Anterior cingulate cortex (tissue), 58 donors: Measurements from ENCODE around the gene TBC1D5.

Experiments
- DNase-seq, 58 donors: peaks; one replicate each; lab custom pipeline; 2025; lab: John Stamatoyannopoulos, UW

Gene TBC1D5

GRCh38 chr3:17329927-17330326, 412.5 kb downstream of the TBC1D5 start:
- DNase-seq = no peak

DNA sequence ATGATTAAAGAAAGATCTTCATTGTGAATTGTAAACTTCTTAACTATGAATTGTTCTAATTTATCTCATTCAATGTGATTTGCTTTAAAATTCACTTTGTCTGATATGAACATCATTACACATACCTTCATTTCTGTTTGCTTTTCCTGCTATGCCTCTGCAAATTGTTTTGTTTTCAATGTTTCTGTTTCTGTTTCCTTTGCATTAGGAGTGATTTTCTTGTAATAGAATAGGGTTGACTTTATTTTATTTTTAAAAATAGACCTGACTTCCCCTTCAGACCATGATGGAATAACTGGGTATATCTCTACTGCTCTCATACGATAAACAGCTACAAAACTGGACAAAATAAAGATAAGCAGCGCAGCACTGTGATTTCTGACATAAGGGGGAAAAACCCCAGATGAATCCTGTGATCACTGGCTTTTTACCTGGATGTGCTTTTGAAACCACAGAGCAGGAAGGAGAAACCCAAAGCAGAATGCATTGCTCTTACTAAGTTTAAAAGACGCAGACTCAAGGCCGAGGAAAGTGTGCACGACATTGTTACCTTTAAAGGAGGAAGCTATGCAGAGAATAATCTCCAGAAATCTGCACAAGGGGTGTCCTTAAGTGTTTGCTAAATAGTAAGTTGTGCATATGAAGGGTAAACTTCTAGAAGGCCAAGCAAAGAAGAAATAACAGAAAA, 420.2 kb downstream of the TBC1D5 start:
- no peak for DNase-seq

DNA sequence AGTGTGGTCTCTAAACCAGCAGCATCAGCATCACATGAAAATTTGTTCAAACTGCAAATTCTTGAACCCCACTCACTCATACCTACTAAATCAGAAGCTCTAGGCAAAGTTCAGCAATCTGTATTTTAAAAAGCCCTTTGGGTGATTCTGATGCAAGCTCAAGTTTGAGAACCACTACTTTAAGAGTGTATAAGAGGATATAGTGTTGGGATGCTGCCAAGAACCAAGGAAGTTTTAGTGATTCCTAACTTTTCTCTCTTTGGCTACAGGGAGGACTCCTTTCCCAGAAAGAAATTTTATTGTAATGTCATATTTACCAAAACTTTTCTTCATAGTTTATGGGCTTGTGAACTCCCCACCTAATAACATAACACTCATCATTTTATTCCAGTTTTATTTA, 422.2 kb downstream of the TBC1D5 start:
- DNase-seq = no peak

DNA sequence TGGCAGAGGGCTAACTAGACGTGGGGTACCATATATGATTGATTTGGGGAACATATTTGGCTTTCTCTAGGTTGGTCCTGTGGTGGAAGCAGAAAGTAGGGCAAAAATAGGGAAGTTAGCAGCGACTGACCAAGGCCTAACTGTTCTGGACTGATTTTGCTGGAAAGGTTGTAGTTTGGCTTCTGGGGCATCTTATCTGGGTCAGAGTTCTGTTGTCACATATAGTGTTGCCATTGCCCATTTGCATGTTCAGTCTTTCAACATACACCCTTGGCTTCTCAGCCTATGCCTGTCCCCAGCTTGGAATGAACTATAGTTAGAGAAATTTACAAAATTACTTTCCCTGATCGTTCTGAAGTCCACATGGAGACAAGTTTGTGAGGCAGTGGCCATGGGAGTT, 426.5 kb downstream of the TBC1D5 start:
- no peak for DNase-seq

DNA sequence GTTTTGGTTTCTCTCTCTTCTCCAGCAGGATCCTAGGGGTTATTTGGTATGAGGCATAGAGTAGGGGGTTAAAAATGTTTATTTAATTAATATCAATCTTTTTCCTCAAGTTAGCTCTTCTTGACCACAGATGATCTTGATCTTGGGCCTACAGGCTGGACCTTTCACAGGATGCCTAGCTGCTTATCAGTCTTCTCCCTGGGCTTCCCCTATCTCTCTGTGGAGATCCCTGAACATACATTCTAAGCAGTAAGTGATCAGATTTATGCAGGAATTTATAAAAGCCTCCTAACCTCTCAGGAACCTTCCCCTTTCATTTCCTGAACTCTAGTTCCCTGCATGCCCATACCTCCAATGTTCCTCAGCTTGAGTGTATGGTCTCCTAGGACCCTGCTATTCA, 428.3 kb downstream of the TBC1D5 start:
- DNase-seq = no peak

GRCh38 chr3:17313746-17314145, 428.7 kb downstream of the TBC1D5 start:
- DNase-seq = no peak

- DNase-seq = no peak
Measured at GRCh38 chr3:17310983-17311382, 431.4 kb downstream of the TBC1D5 start.

DNA sequence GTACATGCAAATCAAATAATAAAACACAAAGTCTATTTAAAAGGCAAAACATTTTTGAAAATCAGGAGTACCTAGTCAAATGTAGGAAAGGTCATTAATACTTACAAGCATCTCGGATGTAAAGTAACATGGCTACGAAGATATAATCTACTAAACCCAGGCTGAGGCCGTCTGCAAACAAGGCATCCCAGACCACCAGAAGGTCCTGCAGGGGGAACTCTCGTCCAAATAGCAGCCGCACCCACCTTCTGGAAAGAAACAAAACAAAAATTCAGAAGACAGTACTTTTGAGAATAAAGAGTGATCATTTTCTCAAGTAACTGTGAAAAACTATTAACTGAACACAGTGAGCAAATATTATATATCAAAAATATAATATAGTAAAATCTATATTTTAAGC, 434.5 kb downstream of the TBC1D5 start:
- DNase-seq = no peak

GRCh38 chr3:17307482-17307881, 434.9 kb downstream of the TBC1D5 start:
- no peak for DNase-seq

- no peak for DNase-seq
Measured at GRCh38 chr3:17304969-17305368, 437.5 kb downstream of the TBC1D5 start.

DNA sequence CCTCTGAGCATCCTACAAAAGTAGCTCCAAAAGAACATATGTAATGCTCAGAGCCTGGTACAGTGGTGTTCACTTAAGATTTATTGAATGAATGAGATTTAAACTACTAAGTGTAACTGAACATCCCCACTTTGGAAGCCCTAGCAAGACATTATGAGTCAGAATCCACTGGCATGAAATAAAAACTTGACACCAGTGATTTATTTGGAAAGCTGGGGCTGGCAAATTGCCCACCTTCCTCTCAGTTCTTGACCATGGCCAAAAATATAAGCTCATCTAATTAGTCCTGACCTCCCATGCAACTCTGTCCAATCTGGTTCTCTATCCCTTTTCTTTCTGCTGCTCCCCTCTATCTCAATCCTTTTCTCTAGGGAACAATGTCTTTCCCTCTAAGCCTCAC, 439.7 kb downstream of the TBC1D5 start:
- peak in 1 of 58 donors; percentile 29 for DNase-seq

DNA sequence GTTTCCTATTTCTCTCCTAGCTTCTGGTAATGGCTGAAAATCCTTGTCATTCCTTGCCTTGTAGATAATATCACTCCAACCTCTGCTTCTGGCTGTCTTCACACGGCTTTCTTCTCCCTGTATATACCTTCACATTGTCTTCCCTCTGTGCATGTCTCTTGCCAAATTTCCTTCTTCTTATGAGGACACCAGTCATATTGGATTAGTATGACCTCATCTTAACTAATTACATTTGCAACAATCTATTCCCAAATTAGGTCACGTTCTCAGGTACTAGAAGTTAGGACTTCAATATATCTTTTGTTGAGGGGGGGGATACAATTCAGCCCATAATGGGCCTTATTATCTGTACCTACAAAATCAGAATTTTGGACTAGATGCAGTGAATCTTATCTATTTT, 440.3 kb downstream of the TBC1D5 start:
- DNase-seq = no peak

DNA sequence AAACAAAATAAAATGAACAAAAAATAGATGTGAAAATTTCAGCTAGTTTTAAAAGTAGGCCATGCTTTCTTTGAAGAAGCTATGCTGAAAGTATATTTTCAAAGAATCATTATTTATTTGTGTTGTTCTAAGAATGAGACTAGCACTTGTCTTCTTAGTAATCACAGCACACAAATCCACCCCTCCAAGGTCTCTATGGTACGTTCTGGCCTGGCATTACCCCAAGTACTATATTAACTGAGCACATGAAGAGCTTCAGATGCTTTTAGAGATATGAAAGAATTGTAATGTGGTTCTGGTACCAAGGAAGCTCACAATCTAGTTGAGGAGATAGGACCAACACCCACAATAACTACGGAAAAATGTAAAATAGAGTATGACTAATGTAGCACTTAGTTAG, 441.2 kb downstream of the TBC1D5 start:
- no peak for DNase-seq

GRCh38 chr3:17300441-17300840, 442.0 kb downstream of the TBC1D5 start:
- DNase-seq = no peak

DNA sequence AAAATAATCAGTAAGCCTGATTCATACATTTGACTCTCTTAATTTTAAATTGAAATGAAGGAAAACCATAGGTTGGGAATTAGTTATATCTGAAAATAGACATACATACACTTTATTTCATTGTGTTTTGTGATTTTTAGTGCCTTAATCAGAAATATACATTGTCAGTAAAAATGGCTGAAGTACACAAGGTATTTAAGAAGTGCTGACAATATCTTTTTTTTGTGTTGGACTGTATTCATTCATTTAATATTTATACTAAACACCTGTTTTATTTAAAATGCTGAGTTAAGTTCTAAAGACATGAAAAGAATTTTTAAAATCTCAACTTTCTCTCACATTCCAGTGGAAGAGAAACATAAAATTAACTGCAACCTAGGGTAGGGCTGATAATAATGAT, 444.4 kb downstream of the TBC1D5 start:
- DNase-seq = no peak

DNA sequence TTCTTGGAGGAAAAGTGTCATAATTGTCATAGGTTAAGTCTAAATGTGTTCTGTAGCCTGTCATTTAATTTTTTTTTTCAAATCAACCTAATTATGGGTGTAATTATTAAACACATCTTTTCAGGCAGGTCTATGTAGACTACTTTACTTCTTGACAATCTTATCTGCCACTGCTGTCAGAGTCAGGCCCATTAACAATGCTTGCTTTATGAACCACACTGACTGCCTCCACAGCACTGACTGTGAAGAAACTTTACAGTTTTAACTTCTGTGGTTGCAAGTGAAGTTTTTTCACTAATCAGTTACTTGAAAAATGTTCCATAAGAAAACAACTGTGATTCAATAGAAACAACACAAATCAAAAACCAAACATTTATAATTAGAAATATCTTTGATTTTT, 449.9 kb downstream of the TBC1D5 start:
- DNase-seq = no peak

GRCh38 chr3:17290894-17291293, 451.5 kb downstream of the TBC1D5 start:
- DNase-seq = no peak

DNA sequence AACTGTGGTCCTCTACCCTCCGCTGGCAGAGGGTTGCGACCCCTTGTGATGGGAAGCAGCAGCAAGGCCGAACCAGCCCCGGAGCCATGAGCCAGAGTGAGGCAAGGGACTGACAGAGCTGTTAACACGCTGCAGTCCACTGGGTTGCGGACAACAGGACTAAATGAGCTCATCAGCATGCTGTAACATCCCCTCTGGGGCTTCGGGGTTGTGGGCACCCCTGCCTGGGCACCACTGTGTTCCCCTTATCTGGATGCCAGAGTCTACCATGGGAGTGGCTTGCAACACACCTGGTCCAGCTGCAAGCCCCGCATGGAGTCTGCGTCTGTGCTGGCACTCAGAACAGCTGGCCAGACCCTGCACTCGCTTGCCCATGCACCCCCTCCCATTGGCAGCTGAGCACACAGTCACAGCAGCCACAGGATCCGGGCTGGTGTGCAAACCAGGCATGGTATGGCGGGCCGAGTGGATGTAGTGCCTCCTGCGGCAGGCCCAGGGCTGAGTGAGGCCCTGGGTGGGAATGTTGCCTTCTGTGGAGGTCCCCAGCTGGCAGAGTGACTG, 453.5 kb downstream of the TBC1D5 start:
- DNase-seq = no peak

- DNase-seq = no peak
Measured at GRCh38 chr3:17287006-17287689, 455.3 kb downstream of the TBC1D5 start.

- DNase-seq = no peak
Measured at GRCh38 chr3:17278006-17278405, 464.4 kb downstream of the TBC1D5 start.

DNA sequence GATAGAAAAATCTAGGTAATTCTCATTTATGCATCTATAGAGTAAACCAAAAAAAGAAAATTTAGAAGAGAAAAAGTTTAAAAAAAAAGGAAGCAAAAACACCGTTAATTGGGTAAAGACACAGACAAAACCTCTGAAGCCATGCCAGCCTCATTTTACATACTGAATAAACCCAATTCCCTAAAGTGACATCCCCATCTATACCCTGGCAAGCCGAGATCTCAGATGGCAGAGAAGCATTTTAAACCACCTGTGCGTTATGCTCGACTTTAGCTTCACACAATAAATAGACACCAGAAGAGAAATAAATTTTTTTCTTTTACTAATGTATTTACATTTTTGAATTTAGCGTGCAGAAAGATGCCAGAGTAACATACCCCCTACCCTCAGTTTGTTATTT, 475.6 kb downstream of the TBC1D5 start:
- DNase-seq = no peak
